DOHH2 (cell line): ENCODE measurements around the gene EPB41.

ENCODE experiments used
- H3F3A ChIP-seq: fragments of 200-600 bp; sonication (generic), shearing (Covaris generic); 2 replicates; pipeline ENCODE4 v1.6.0; 2016; ENCODE audit warnings: antibody characterized with exemption, mild to moderate bottlenecking; ENCODE audit not compliant: control insufficient read depth, insufficient read depth
- H3K27ac ChIP-seq: fragments of 200-600 bp; sonication (generic); 2 replicates; pipeline ENCODE4 v1.5.1; 2014; ENCODE audit warnings: low read depth, mild to moderate bottlenecking, low read length, moderate library complexity
- H3K27me3 ChIP-seq: fragments of 200-600 bp; sonication (generic); 2 replicates; pipeline ENCODE4 v1.6.1; 2014; ENCODE audit warnings: mild to moderate bottlenecking, low read length, mixed read lengths; ENCODE audit not compliant: control insufficient read depth
- H3K36me3 ChIP-seq: fragments of 200-600 bp; sonication (generic); 2 replicates; pipeline ENCODE4 v1.6.1; 2014; ENCODE audit warnings: mild to moderate bottlenecking, low read length, moderate library complexity, mixed read lengths; ENCODE audit not compliant: control insufficient read depth
- H3K4me1 ChIP-seq: fragments of 200-600 bp; sonication (generic); 2 replicates; pipeline ENCODE4 v1.6.1; 2014; ENCODE audit warnings: mild to moderate bottlenecking, low read length, mixed read lengths; ENCODE audit not compliant: control insufficient read depth
- H3K4me2 ChIP-seq: fragments of 200-600 bp; sonication (generic); 2 replicates; pipeline ENCODE4 v1.6.0; 2014; ENCODE audit warnings: mild to moderate bottlenecking, low read length, moderate library complexity
- H3K4me3 ChIP-seq: fragments of 200-600 bp; sonication (generic); 2 replicates; pipeline ENCODE4 v1.5.1; 2014; ENCODE audit warnings: mild to moderate bottlenecking, low read length, mixed read lengths
- H3K79me2 ChIP-seq: fragments of 200-600 bp; sonication (generic); 2 replicates; pipeline ENCODE4 v1.6.1; 2014; ENCODE audit warnings: mild to moderate bottlenecking, low read length, mixed read lengths; ENCODE audit not compliant: control insufficient read depth
- H3K9me2 ChIP-seq: fragments of 200-600 bp; sonication (generic); replicated peaks from 2 replicates; pipeline ENCODE4 v1.6.1; 2014; ENCODE audit warnings: mild to moderate bottlenecking, low read length, mixed read lengths; ENCODE audit not compliant: control insufficient read depth
- H3K9me3 ChIP-seq: fragments of 200-600 bp; sonication (generic); 2 replicates; pipeline ENCODE4 v1.6.1; 2014; ENCODE audit warnings: antibody characterized with exemption, low read length, mixed read lengths; ENCODE audit not compliant: control insufficient read depth, insufficient read depth
- H4K20me1 ChIP-seq: fragments of 200-600 bp; sonication (generic); 2 replicates; pipeline ENCODE4 v1.6.0; 2014; ENCODE audit warnings: low read depth, mild to moderate bottlenecking, antibody characterized with exemption, low read length, moderate library complexity; ENCODE audit not compliant: control insufficient read depth, insufficient read depth
- CTCF ChIP-seq: fragments of 200-600 bp; sonication (generic); IDR thresholded peaks from one replicate; pipeline ENCODE4 v1.5.1; 2014; ENCODE audit warnings: antibody characterized with exemption, mild to moderate bottlenecking, low read depth, low read length; ENCODE audit not compliant: poor library complexity, severe bottlenecking
- EZH2phosphoT487 ChIP-seq: fragments of 200-600 bp; sonication (generic); IDR thresholded peaks from 2 replicates; pipeline ENCODE4 v1.6.1; 2017; ENCODE audit warnings: borderline replicate concordance, mild to moderate bottlenecking, antibody characterized with exemption, low read length, moderate library complexity, mixed read lengths

The EPB41 gene

GRCh38 chr1:29159773-29160172 lies 245.4 kb downstream of the EPB41 start:
- no peak overlapping the region for H3K4me3 ChIP-seq
- TF ChIP-seq EZH2phosphoT487 (no peak), CTCF (no peak)
- H3K9me3 ChIP-seq: no peaks in the 10 kb centered on the region
- H3K27ac ChIP-seq: no peak overlapping the region
- H3K9me2 ChIP-seq: no peaks in the 10 kb centered on the region
- no peaks in the 10 kb centered on the region for H3K27me3 ChIP-seq
- peaks cover 93% of the 10 kb centered on the region for H3K36me3 ChIP-seq
- 0 out of 2 replicates have a peak, but pooled peaks cover 3% of the 10 kb centered on the region for H3F3A ChIP-seq
- no peak overlapping the region for H3K4me2 ChIP-seq
- peaks cover 69% of the 10 kb centered on the region for H3K79me2 ChIP-seq
- H4K20me1 ChIP-seq: peaks cover 5% of the 10 kb centered on the region
- H3K4me1 ChIP-seq: no peaks in the 10 kb centered on the region

GRCh38 chr1:29162025-29162424 lies 247.7 kb downstream of the EPB41 start:
- H3K4me3 ChIP-seq: no peak overlapping the region
- H3K9me3 ChIP-seq: no peaks in the 10 kb centered on the region
- H3K9me2 ChIP-seq: no peaks in the 10 kb centered on the region
- TF ChIP-seq EZH2phosphoT487 (no peak), CTCF (no peak)
- H3K4me1 ChIP-seq: no peaks in the 10 kb centered on the region
- H3K36me3 ChIP-seq: peaks cover 93% of the 10 kb centered on the region
- H4K20me1 ChIP-seq: peaks cover 5% of the 10 kb centered on the region
- H3K79me2 ChIP-seq: peaks cover 82% of the 10 kb centered on the region
- H3K4me2 ChIP-seq: no peak overlapping the region
- no peaks in the 10 kb centered on the region for H3K27me3 ChIP-seq
- no peak overlapping the region for H3K27ac ChIP-seq
- 0 out of 2 replicates have a peak, but pooled peaks cover 5% of the 10 kb centered on the region for H3F3A ChIP-seq

GRCh38 chr1:29162476-29163138 lies 248.2 kb downstream of the EPB41 start:
- no peak for TF ChIP-seq CTCF
- no peak for TF ChIP-seq EZH2phosphoT487
- no peak overlapping the region for H3K4me2 ChIP-seq
- no peaks in the 10 kb centered on the region for H3K9me3 ChIP-seq
- H3K9me2 ChIP-seq: no peaks in the 10 kb centered on the region
- H3K79me2 ChIP-seq: peaks cover 82% of the 10 kb centered on the region
- H3K27ac ChIP-seq: no peak overlapping the region
- H3F3A ChIP-seq: 0 out of 2 replicates have a peak, but pooled peaks cover 5% of the 10 kb centered on the region
- peaks cover 5% of the 10 kb centered on the region for H4K20me1 ChIP-seq
- H3K4me1 ChIP-seq: no peaks in the 10 kb centered on the region
- H3K36me3 ChIP-seq: peaks cover 93% of the 10 kb centered on the region
- no peak overlapping the region for H3K4me3 ChIP-seq
- H3K27me3 ChIP-seq: no peaks in the 10 kb centered on the region
